Measurements from ENCODE around the gene MMP23B. TPM values are rescaled to one million over a fixed set of nuclear protein-coding genes. Genes with fewer than 3 reads are reported as not detected.

MMP23B gene
- total RNA-seq, 4 donors from 2014 or later: 1.8 to 5.9 (median 4.1) TPM

GRCh38 chr1:1664941-1665814, 33.2 kb downstream of the MMP23B start:
- peak in 1 of 3 donors; percentile 41 for DNase-seq
- Histone ChIP-seq H3K27ac (no peak overlapping the region), H3K4me1 (no peaks in the 10 kb centered on the region), H3K9me3 (no peaks in the 10 kb centered on the region), H3K36me3 (peaks cover 0 to 59% (median 0%) of the 10 kb centered on the region in 3 donors), H3K4me3 (no peak overlapping the region), H3K27me3 (no peaks in the 10 kb centered on the region)
- no peak for TF ChIP-seq CTCF (IDR thresholded peaks at IDR 0.05)

GRCh38 chr1:1665815-1666251, 33.9 kb downstream of the MMP23B start:
- Histone ChIP-seq H3K9me3 (no peaks in the 10 kb centered on the region), H3K36me3 (peaks cover 0 to 66% (median 0%) of the 10 kb centered on the region in 3 donors), H3K4me1 (no peaks in the 10 kb centered on the region), H3K27ac (no peak overlapping the region), H3K27me3 (no peaks in the 10 kb centered on the region), H3K4me3 (no peak overlapping the region)
- TF ChIP-seq CTCF (IDR thresholded peaks at IDR 0.05): peak in 5 of 6 experiments; percentile 26 to 50 (median 38)
- TF ChIP-seq POLR2A (IDR thresholded peaks at IDR 0.05): no peak
- peak in 1 of 3 donors; percentile 50 for DNase-seq

GRCh38 chr1:1666526-1666925, 34.6 kb downstream of the MMP23B start:
- peaks cover 0 to 73% (median 0%) of the 10 kb centered on the region in 3 donors for H3K36me3 ChIP-seq
- TF ChIP-seq CTCF (IDR thresholded peaks at IDR 0.05): no peak
- no peak for TF ChIP-seq POLR2A (IDR thresholded peaks at IDR 0.05)
- no peak overlapping the region for H3K4me3 ChIP-seq
- no peaks in the 10 kb centered on the region for H3K9me3 ChIP-seq
- peak in 1 of 3 donors; percentile 42 for DNase-seq
- H3K27ac ChIP-seq: no peak overlapping the region
- no peaks in the 10 kb centered on the region for H3K4me1 ChIP-seq
- H3K27me3 ChIP-seq: no peaks in the 10 kb centered on the region

GRCh38 chr1:1669468-1670440, 37.8 kb downstream of the MMP23B start:
- Histone ChIP-seq H3K27ac (no peak overlapping the region), H3K4me3 (no peak overlapping the region), H3K9me3 (no peaks in the 10 kb centered on the region), H3K4me1 (no peaks in the 10 kb centered on the region), H3K36me3 (peaks cover 0 to 73% (median 0%) of the 10 kb centered on the region in 3 donors), H3K27me3 (no peaks in the 10 kb centered on the region)
- TF ChIP-seq CTCF (IDR thresholded peaks at IDR 0.05): no peak
- no peak for TF ChIP-seq POLR2A (IDR thresholded peaks at IDR 0.05)
- DNase-seq: peak in 1 of 3 donors; percentile 41

- Histone ChIP-seq H3K9me3 (no peaks in the 10 kb centered on the region), H3K27me3 (no peaks in the 10 kb centered on the region), H3K4me1 (no peaks in the 10 kb centered on the region), H3K27ac (no peak overlapping the region), H3K36me3 (peaks cover 0 to 65% (median 0%) of the 10 kb centered on the region in 3 donors), H3K4me3 (no peak overlapping the region)
- TF ChIP-seq POLR2A (IDR thresholded peaks at IDR 0.05) (no peak), CTCF (IDR thresholded peaks at IDR 0.05) (no peak)
- DNase-seq: peak in 1 of 3 donors; percentile 41
These were observed 38.9 kb downstream of the MMP23B start for GRCh38 chr1:1670866-1671265.

Measured in Peyer's patch (tissue), 4 donors.